H9 (cell line): Measurements from ENCODE around the gene SPATA6. TPM values are rescaled to one million over a fixed set of nuclear protein-coding genes. Genes with fewer than 3 reads are reported as not detected.

Source experiments
- DNase-seq: peaks from one replicate; pipeline ENCODE4 v3.0.0-alpha.2; 2017
- H2AFZ ChIP-seq: one replicate; pipeline ENCODE4 v1.6.1; 2013; ENCODE audit warnings: mild to moderate bottlenecking, low read length, control low read depth, moderate library complexity
- H2AK5ac ChIP-seq: 2 replicates; pipeline ENCODE4 v1.6.1; 2013; ENCODE audit warnings: low read length, control low read depth, mixed read lengths; ENCODE audit not compliant: insufficient read length
- H2BK120ac ChIP-seq: one replicate; pipeline ENCODE4 v1.6.1; 2013; ENCODE audit warnings: low read depth, mild to moderate bottlenecking, low read length, control low read depth, inconsistent platforms; ENCODE audit not compliant: poor library complexity, severe bottlenecking
- H2BK12ac ChIP-seq: 2 replicates; pipeline ENCODE4 v1.6.1; 2013; ENCODE audit warnings: low read length, control low read depth, mixed read lengths, low read depth; ENCODE audit not compliant: insufficient read length
- H2BK15ac ChIP-seq: 2 replicates; pipeline ENCODE4 v1.6.1; 2013; ENCODE audit warnings: low read depth, low read length, control low read depth
- H2BK20ac ChIP-seq: one replicate; pipeline ENCODE4 v1.6.1; 2013; ENCODE audit warnings: low read depth, mild to moderate bottlenecking, low read length, control low read depth, inconsistent platforms; ENCODE audit not compliant: poor library complexity, severe bottlenecking
- H2BK5ac ChIP-seq: 2 replicates; pipeline ENCODE4 v1.6.1; 2013; ENCODE audit warnings: low read length, control low read depth, mixed read lengths; ENCODE audit not compliant: insufficient read length
- H3K14ac ChIP-seq: 2 replicates; pipeline ENCODE4 v1.6.1; 2013; ENCODE audit warnings: low read length, control low read depth; ENCODE audit not compliant: insufficient read depth
- H3K18ac ChIP-seq: 2 replicates; pipeline ENCODE4 v1.6.1; 2013; ENCODE audit warnings: low read depth, mild to moderate bottlenecking, mixed read lengths, low read length, control low read depth; ENCODE audit not compliant: insufficient read length
- H3K23ac ChIP-seq: 2 replicates; pipeline ENCODE4 v1.6.1; 2013; ENCODE audit warnings: low read length, control low read depth, mixed read lengths, low read depth; ENCODE audit not compliant: insufficient read length
- H3K23me2 ChIP-seq: 2 replicates; pipeline ENCODE4 v1.6.1; 2013; ENCODE audit warnings: low read depth, mild to moderate bottlenecking, mixed read lengths, low read length, control low read depth; ENCODE audit not compliant: insufficient read length, poor library complexity, severe bottlenecking
- H3K27ac ChIP-seq: 2 replicates; pipeline ENCODE4 v1.5.1; 2013; ENCODE audit warnings: low read length, control low read depth, mixed read lengths, low read depth; ENCODE audit not compliant: insufficient read length
- H3K27me3 ChIP-seq: 2 replicates; pipeline ENCODE4 v1.6.1; 2013; ENCODE audit warnings: low read length, control low read depth, inconsistent platforms; ENCODE audit not compliant: insufficient read depth
- H3K4ac ChIP-seq: 2 replicates; pipeline ENCODE4 v1.6.1; 2013; ENCODE audit warnings: low read depth, mild to moderate bottlenecking, control low read depth, inconsistent platforms, low read length, moderate library complexity
- H3K4me1 ChIP-seq: 2 replicates; pipeline ENCODE4 v1.6.1; 2013; ENCODE audit warnings: low read length, control low read depth, inconsistent platforms; ENCODE audit not compliant: insufficient read depth
- H3K4me2 ChIP-seq: 2 replicates; pipeline ENCODE4 v1.6.1; 2013; ENCODE audit warnings: low read length, control low read depth, mixed read lengths; ENCODE audit not compliant: insufficient read length, insufficient read depth
- H3K56ac ChIP-seq: 2 replicates; pipeline ENCODE4 v1.6.1; 2013; ENCODE audit warnings: low read depth, mild to moderate bottlenecking, mixed read lengths, low read length, control low read depth; ENCODE audit not compliant: insufficient read length
- H3K79me1 ChIP-seq: 2 replicates; pipeline ENCODE4 v1.6.1; 2013; ENCODE audit warnings: low read depth, mild to moderate bottlenecking, moderate library complexity, low read length, control low read depth, inconsistent platforms; ENCODE audit not compliant: insufficient read depth, poor library complexity, severe bottlenecking
- H3K79me2 ChIP-seq: 2 replicates; pipeline ENCODE4 v1.6.1; 2013; ENCODE audit warnings: low read length, control low read depth, inconsistent platforms; ENCODE audit not compliant: insufficient read depth
- H3K9ac ChIP-seq: 2 replicates; pipeline ENCODE4 v1.6.1; 2013; ENCODE audit warnings: low read length, control low read depth, mixed read lengths; ENCODE audit not compliant: insufficient read length; ENCODE audit errors: extremely low read depth
- H3K9me3 ChIP-seq: one replicate; pipeline ENCODE4 v1.6.1; 2013; ENCODE audit warnings: low read depth, low read length, inconsistent platforms; ENCODE audit not compliant: control insufficient read depth
- H3T11ph ChIP-seq: one replicate; pipeline ENCODE4 v1.6.1; 2013; ENCODE audit warnings: mild to moderate bottlenecking, low read length, control low read depth, inconsistent platforms
- H4K20me1 ChIP-seq: one replicate; pipeline ENCODE4 v1.6.1; 2013; ENCODE audit not compliant: control insufficient read depth, insufficient read length, insufficient read depth
- H4K5ac ChIP-seq: 2 replicates; pipeline ENCODE4 v1.6.1; 2013; ENCODE audit warnings: low read depth, mild to moderate bottlenecking, mixed read lengths, low read length, control low read depth; ENCODE audit not compliant: insufficient read length
- H4K8ac ChIP-seq: replicated peaks from 2 replicates; pipeline ENCODE4 v1.6.1; 2013; ENCODE audit warnings: low read length, control low read depth, mixed read lengths, low read depth; ENCODE audit not compliant: insufficient read length
- H4K91ac ChIP-seq: 2 replicates; pipeline ENCODE4 v1.6.1; 2013; ENCODE audit warnings: low read depth, mild to moderate bottlenecking, moderate library complexity, mixed read lengths, low read length, control low read depth; ENCODE audit not compliant: insufficient read length
- H3K27ac Mint-ChIP-seq, 3 experiments: 2 replicates in 2 of 3; 3 replicates in 1 of 3; pipeline ENCODE4 v1.8.0; 2020 to 2021; ENCODE audit warnings: mixed read lengths in 3 of 3, mild to moderate bottlenecking in 1 of 3, moderate library complexity in 1 of 3
- H3K27me3 Mint-ChIP-seq: 2 replicates; pipeline ENCODE4 v1.8.0; 2021; ENCODE audit warnings: low read depth, mild to moderate bottlenecking, moderate library complexity, mixed read lengths
- H3K36me3 Mint-ChIP-seq, 3 experiments: 2 replicates in 2 of 3; 3 replicates in 1 of 3; pipeline ENCODE4 v1.8.0; 2020 to 2021; ENCODE audit warnings: low read depth in 3 of 3, mixed read lengths in 3 of 3; ENCODE audit not compliant: insufficient read depth in 1 of 3
- H3K4me1 Mint-ChIP-seq, 2 experiments: 2 replicates each; pipeline ENCODE4 v1.8.0; 2020; ENCODE audit warnings: mixed read lengths in 2 of 2
- H3K4me3 Mint-ChIP-seq, 2 experiments: 2 replicates in 1 of 2; 3 replicates in 1 of 2; pipeline ENCODE4 v1.8.0; 2020 to 2021; ENCODE audit warnings: mild to moderate bottlenecking in 2 of 2, mixed read lengths in 2 of 2, moderate library complexity in 1 of 2
- H3K9me3 Mint-ChIP-seq, 2 experiments: 2 replicates in 1 of 2; 3 replicates in 1 of 2; pipeline ENCODE4 v1.8.0; 2020; ENCODE audit warnings: mild to moderate bottlenecking in 2 of 2, mixed read lengths in 2 of 2, moderate library complexity in 1 of 2
- CTCF ChIP-seq: fragments of 200-600 bp; sonication (generic); conservative IDR thresholded peaks from 3 replicates; pipeline ENCODE4 v1.8.0; 2021; ENCODE audit warnings: antibody characterized with exemption, mild to moderate bottlenecking
- WGBS: extraction: QIAGEN DNeasy Blood & Tissue Kit; methylation state at CpG from one replicate; pipeline ENCODE4 v1.1.7; 2013; ENCODE audit warnings: missing lambda C conversion rate, low lambda C conversion rate, mixed read lengths; ENCODE audit not compliant: insufficient read length; ENCODE audit errors: extremely low coverage; 5-methylcytosine and 5-hydroxymethylcytosine counted together
- total RNA-seq: library from RNA; stranded (reverse); gene quantifications from 2 replicates; pipeline ENCODE4 v1.2.1, GENCODE V29; 2021

SPATA6 gene
- total RNA-seq, 1 experiment from 2014 or later, result 8.0 TPM

GRCh38 chr1:48405940-48406339 is 66.1 kb downstream of the SPATA6 start:
- no peak for TF ChIP-seq CTCF
- Histone ChIP-seq H3K4ac (no peak overlapping the region), H2BK5ac (no peak overlapping the region), H3T11ph (no peak overlapping the region), H2BK20ac (no peak overlapping the region), H3K27me3 (no peaks in the 10 kb centered on the region), H2AK5ac (no peak overlapping the region), H3K79me2 (no peaks in the 10 kb centered on the region), H4K91ac (no peak overlapping the region), H3K23me2 (no peaks in the 10 kb centered on the region), H3K4me1 (no peaks in the 10 kb centered on the region), H3K79me1 (no peaks in the 10 kb centered on the region), H2BK120ac (no peak overlapping the region), H2BK12ac (no peak overlapping the region), H2BK15ac (no peak overlapping the region), H3K27ac (no peak overlapping the region), H3K9me3 (no peaks in the 10 kb centered on the region), H3K18ac (no peak overlapping the region), H4K8ac (no peak overlapping the region), H3K56ac (no peak overlapping the region), H3K14ac (no peak overlapping the region), H3K9ac (no peak overlapping the region), H4K5ac (no peak overlapping the region), H2AFZ (no peak overlapping the region), H3K23ac (no peak overlapping the region), H3K4me2 (no peak overlapping the region), H4K20me1 (no peaks in the 10 kb centered on the region)
- H3K4me3 Mint-ChIP-seq, result no peak overlapping the region
- peaks cover 0 to 7% of the 10 kb centered on the region in 2 experiments; a peak in 1 of 4 replicates for H3K4me1 Mint-ChIP-seq
- DNase-seq, result no peak
- H3K27me3 Mint-ChIP-seq, result no peaks in the 10 kb centered on the region; the same call in 1 of the 2 replicates
- no CpG with 5 or more reads among the region's 2 CpGs for WGBS
- H3K36me3 Mint-ChIP-seq, result peaks cover 0 to 13% (median 10%) of the 10 kb centered on the region in 3 experiments; a peak in 3 of 7 replicates
- H3K27ac Mint-ChIP-seq, result no peak overlapping the region
- H3K9me3 Mint-ChIP-seq, result peaks cover 0 to 4% of the 10 kb centered on the region in 2 experiments; a peak in 1 of 5 replicates
